ENCODE measurements around the gene FAM221B.

Gene FAM221B

DNA sequence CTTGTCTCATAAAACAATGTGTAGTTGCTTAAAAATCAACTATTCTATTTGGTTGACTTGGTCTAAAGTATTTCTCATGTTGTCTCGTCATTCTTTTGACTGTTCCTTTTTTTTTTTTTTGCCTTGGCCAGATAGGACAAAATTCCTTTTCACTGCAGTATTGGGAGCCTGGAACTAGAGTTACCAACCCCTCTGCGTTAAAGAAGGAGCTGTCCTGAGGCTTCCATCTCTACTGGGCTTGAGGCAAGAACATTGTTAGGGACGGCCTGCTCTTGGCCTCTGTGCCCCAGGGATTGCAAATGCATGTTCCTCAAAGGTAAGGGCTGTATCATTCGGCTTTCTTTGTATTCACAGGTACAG lies 38.5 kb downstream of the FAM221B start:
- no peak for DNase-seq

DNA sequence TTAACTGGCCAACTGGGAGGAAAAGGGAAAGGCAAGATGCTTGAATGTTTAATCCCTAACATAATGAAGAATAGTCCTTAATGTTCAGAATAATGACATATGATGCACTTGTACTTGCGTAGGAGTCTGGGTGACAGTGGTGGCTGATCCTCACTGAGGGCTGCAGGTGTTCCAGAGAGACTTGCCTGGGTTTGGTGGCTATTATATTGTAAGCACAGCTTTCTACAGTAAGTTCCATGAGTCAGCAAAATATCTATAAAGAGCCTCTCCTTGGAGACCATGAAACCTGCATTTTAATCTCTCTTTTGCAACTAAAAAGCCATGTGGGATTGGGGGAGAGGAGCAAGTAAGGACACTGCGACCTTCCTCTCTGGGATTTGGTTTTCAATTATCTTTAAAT lies 39.0 kb downstream of the FAM221B start:
- DNase-seq, result no peak

DNA sequence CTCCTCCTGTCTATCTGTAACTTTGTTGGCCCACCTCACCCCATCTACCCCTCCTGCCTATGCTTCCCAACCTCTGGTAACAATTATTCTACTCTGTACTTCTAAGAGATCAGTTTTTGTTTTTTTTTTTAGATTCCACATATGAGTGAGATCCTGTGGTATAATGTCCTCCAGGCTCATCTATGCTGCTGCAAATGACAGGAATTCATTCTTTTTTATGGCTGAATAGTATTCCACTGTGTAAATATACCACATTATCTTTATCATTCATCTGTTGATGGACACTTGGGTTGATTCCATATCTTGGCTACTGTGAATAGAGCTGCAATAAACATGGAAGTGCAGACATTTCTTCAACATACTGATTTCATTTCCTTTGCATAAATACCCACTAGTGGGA lies 45.1 kb downstream of the FAM221B start:
- no peak for DNase-seq

DNA sequence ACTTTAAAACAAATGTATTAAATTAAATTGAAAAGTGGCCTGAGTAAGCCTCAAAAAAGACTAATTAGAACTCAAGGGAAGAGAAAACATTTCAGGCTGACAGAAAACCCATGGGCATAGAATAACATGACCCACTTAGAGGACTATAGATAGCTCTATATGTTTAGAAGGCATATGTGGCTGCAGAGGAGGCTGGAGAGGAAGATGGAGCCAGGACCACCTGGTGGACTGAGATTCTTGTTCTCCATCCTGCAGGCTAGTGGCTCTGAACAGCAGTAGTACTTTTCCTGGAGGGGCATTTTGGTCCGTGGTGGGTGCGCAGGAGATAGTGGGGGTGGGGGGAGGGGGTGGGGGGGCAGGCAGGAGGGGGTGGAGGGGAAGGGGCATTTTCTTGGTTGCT lies 47.5 kb downstream of the FAM221B start:
- DNase-seq, result no peak

DNA sequence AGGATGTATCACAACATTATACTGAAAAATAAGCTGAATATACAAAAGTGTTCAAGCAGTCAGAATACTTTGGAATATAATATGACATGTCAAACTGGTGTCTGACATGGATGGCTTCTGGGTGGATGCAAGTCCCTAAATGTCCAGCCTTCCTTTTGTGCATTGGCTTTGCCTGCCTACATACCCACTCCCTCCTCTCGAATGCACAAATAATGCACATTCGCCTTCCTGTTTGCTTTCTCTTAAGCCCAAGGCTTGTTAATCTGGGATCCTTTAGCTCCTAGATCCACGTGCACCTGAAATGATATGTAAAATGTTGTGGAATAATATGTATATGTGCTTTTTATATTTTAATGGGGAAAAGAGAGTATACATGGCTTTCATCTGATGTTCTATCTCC lies 50.0 kb downstream of the FAM221B start:
- DNase-seq, result no peak

DNA sequence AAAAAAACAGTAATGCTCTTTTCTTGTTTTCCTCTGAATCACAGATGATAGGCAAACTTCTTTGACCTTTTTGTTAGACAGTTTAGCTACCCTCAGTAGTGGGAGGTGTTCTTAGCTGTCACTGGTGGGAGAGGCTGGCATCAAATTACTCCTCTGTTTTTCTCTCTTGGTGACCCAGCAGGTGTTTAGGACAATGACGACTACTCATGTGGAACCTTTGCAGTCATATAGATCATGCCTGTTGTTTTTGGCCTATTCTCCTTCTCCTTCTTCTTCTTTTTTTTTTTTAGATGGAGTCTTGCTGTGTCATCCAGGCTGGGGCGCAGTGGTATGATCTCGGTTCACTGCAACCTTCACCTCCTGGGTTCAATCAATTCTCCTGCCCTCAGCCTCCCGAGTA lies 52.5 kb downstream of the FAM221B start:
- peak; percentile 77 for DNase-seq

DNA sequence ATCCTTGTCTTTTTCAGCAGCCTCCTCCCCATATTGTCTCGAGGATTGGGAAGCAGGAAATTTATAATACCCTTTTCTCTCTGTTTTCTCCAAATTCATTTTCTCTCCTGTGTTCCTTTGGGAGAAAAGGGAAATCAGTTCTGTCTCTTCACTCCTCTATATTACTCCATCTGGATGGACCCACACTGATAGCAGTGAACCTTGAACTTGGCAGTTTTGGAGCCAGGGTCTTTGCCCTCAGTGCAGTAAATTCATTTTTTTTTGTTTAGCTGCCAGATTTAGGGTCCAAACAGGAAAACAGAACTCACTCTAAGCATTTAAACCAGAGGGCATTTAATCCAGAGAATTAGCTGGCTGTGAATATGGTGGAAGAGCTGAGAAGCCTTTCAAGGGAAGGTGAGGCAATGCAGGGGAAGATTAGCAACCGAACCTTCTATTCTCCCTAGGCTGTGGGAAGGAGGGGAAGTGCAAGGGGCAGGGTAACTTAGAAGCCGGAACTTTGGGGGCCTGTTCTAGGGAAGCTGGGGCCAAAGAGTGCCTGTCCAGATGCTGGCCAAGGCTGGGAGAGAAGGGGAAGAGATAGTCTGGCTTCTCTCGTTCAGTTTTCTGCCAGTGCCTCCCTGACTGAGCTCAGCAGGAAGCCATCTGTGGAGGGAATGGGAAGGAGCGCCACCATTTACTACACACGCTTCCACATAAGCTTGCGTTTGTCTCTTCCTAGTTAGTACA lies 53.5 kb downstream of the FAM221B start:
- no peak for DNase-seq

DNA sequence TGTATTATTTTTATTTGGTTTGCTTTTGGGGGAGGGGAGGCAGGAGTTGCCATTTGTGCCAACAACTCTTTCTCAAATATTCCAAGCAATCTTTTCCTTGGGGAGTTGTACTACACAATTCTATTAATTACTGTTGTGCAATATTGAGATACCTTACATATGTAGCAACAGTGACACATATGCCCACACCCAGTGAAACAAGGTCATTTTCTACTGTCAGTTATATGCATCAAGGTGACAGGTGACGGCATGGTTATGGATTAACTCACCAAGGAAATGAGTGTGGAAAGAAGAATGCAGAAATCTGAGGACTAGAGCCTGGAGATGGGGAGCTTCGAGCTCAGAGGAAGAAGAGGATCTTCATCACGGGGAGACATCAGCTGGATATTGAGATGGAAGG lies 56.6 kb downstream of the FAM221B start:
- no peak for DNase-seq

DNA sequence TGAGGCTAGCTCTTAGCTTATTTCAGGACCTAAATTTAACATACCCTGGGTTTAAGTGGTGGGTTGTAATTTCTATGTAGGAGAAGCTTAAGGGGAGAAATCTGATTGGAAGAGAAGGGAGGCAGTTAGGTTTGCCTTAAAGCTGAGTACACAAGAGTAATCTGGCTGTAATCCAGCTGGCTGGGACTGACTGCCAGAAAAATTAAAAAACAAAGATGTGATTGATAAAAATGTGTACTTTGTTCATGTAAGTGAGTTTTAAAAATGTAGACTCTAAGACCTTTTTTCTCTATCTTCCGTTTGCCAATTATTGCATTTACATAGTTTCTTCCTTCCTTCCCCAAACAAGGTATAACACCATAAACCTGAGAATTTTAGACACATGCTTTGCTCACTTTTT lies 57.0 kb downstream of the FAM221B start:
- peak; percentile 75 for DNase-seq

DNA sequence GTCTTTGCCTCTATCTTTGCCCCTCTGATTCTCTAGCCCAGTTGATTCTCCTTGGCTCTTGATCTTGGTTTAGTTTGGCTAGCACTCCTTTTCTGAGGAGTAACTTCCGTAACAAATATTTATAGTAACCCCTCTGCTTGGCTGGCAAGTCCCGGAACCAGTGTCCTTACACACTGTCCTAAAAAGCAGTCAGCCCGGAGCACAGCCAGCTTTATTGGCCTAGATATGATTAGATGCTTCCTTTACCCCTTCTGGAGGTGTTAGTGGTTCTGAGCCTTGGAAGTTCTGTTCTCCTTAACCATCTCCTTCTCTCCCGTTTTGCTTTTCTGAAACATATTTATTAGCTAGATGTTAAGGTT lies 57.5 kb downstream of the FAM221B start:
- no peak for DNase-seq

DNA sequence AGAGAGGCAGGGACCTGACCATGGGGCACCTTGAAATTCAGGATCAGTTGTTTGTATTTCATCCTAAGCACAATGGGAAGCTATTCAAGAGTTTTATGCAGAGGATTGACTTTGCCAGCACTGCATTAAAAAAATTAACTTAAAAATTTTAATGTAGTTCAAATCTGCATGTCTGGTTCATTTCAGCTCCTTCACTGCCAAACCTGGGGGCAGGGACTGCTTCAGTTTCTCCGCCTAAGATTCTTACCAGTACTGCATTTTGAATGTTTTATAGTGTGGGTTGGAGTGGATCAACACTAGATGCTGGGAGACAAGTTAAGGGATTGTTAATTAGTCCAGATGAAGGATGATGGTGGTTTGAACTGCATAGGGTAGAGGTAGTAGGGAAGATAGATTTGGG lies 58.8 kb downstream of the FAM221B start:
- DNase-seq, result no peak

DNA sequence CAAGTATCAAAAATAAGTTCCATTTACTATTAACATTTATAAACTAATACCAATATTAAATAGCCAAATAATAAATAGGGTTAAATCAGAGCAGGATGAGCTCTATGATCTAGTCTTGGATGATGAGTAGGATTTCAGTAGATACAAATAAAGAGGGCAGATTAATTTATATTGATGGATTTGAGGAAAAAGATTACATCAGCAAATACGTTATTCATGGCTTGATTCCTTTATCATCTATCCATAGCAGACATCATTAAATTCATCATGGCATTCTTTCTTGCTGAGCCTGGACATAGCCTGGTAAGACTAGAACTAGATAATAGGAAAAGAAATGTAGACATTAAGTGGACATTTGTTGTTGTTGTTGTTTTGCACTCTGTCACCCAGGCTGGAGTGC lies 61.1 kb downstream of the FAM221B start:
- DNase-seq, result no peak

DNA sequence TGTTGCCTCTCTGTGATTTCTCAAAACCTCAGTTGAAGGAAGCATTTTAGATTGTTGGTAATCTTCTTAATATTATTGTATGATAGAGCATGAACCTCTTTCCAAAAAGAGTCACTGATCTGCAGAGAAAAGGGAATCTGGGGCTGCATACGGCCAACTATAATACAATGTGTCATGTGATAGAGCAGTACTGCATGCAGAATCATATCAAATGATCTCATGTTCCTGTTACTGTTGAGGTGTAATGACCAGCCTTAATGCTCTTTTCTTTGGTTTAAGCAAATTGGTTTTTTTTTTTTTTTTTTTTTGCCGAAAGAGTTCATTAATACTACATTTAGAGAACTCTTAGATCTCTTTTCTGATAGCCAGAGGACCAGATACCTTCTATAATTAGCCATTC lies 61.5 kb downstream of the FAM221B start:
- DNase-seq, result no peak
